Gastroesophageal sphincter (tissue), 4 donors: Measurements from ENCODE around the gene IL22RA2. TPM values are rescaled to one million over a fixed set of nuclear protein-coding genes. Genes with fewer than 3 reads are reported as not detected.

Experiments used
- ATAC-seq: fragments of 150-250 bp; one replicate; pipeline ENCODE4 v1.9.1; 2016; ENCODE audit warnings: mild to moderate bottlenecking, moderate library complexity
- H3K27ac ChIP-seq, 4 donors: fragments of 200-600 bp; sonication (generic) in 3 of 4; 1 replicate in 3 of 4; 2 replicates in 1 of 4; pipeline ENCODE4 v1.5.1; 2016 to 2019
- H3K27me3 ChIP-seq: fragments of 200-600 bp; sonication (generic); one replicate; pipeline ENCODE4 v1.5.1; 2019
- H3K36me3 ChIP-seq, 2 donors: fragments of 200-600 bp; sonication (generic); one replicate each; pipeline ENCODE4 v1.5.1; 2019; ENCODE audit warnings: control low read depth in 1 of 2
- H3K4me1 ChIP-seq, 3 donors: fragments of 200-600 bp; sonication (generic); 1 replicate in 2 of 3; 2 replicates in 1 of 3; pipeline ENCODE4 v1.5.1; 2016 to 2019; ENCODE audit warnings: control low read depth in 2 of 3
- H3K4me3 ChIP-seq, 2 donors: fragments of 200-600 bp; sonication (generic); one replicate each; pipeline ENCODE4 v1.5.1; 2019; ENCODE audit warnings: mild to moderate bottlenecking in 1 of 2, moderate library complexity in 1 of 2
- H3K9me3 ChIP-seq, 3 donors: fragments of 200-600 bp; sonication (generic); one replicate each; pipeline ENCODE4 v1.5.1; 2017 to 2019; ENCODE audit warnings: control low read depth in 2 of 3
- CTCF ChIP-seq, 4 experiments: fragments of 200-600 bp in 2 of 4; fragments of 450-650 bp in 2 of 4; sonication (generic) in 1 of 4; IDR thresholded peaks; one replicate each; pipeline ENCODE4 v1.5.1; 2017 to 2019; ENCODE audit warnings: antibody characterized with exemption in 4 of 4, mild to moderate bottlenecking in 2 of 4, moderate library complexity in 2 of 4
- EP300 ChIP-seq: sonication (generic); formaldehyde crosslinking; IDR thresholded peaks from one replicate; pipeline ENCODE4 v1.6.1; 2017; ENCODE audit warnings: antibody characterized with exemption, mild to moderate bottlenecking
- POLR2A ChIP-seq, 2 donors: fragments of 450-650 bp; IDR thresholded peaks; one replicate each; pipeline ENCODE4 v1.6.1; 2017; ENCODE audit warnings: antibody characterized with exemption in 2 of 2, mild to moderate bottlenecking in 2 of 2, moderate library complexity in 1 of 2
- POLR2AphosphoS5 ChIP-seq: sonication (generic); formaldehyde crosslinking; IDR thresholded peaks from one replicate; pipeline ENCODE4 v1.6.1; 2017; ENCODE audit warnings: antibody characterized with exemption
- WGBS, 2 donors: methylation state at CpG; one replicate each; pipeline ENCODE4 v1.1.5; 2018; ENCODE audit warnings: low coverage in 1 of 2; 5-methylcytosine and 5-hydroxymethylcytosine counted together
- total RNA-seq, 4 donors: library from RNA; depleted of rRNA; stranded (reverse); fragments of >200 nt; gene quantifications; one replicate each; pipeline ENCODE4 v1.1.0, GENCODE V29; 2016

Gene IL22RA2
- total RNA-seq, 4 donors from 2014 or later: not detected

- no peaks in the 10 kb centered on the region for H3K4me1 ChIP-seq
- no peaks in the 10 kb centered on the region for H3K36me3 ChIP-seq
- no peak overlapping the region for H3K27ac ChIP-seq
- WGBS, 2 donors: 86 to 88% methylated on average over 2 to 3 of the region's 3 CpGs
- ATAC-seq: no peak
- peaks cover 0 to 47% (median 0%) of the 10 kb centered on the region in 3 donors for H3K9me3 ChIP-seq
- TF ChIP-seq POLR2A (IDR thresholded peaks at IDR 0.05): no peak
- TF ChIP-seq EP300: no peak
- TF ChIP-seq POLR2AphosphoS5: no peak
- no peak for TF ChIP-seq CTCF (IDR thresholded peaks at IDR 0.05)
- no peak overlapping the region for H3K4me3 ChIP-seq
- H3K27me3 ChIP-seq: peaks cover 6% of the 10 kb centered on the region
Measured at GRCh38 chr6:137185290-137185689, 11.8 kb upstream of the IL22RA2 start.

- Histone ChIP-seq H3K27ac (no peak overlapping the region), H3K9me3 (peaks cover 0 to 47% (median 0%) of the 10 kb centered on the region in 3 donors), H3K27me3 (peaks cover 6% of the 10 kb centered on the region), H3K36me3 (no peaks in the 10 kb centered on the region), H3K4me3 (no peak overlapping the region), H3K4me1 (no peaks in the 10 kb centered on the region)
- TF ChIP-seq POLR2A (IDR thresholded peaks at IDR 0.05) (no peak), EP300 (no peak), POLR2AphosphoS5 (no peak), CTCF (IDR thresholded peaks at IDR 0.05) (no peak)
- ATAC-seq: no peak
Measured at GRCh38 chr6:137182654-137183073, 9.2 kb upstream of the IL22RA2 start.

- no peak overlapping the region for H3K4me3 ChIP-seq
- H3K36me3 ChIP-seq: no peaks in the 10 kb centered on the region
- no peak overlapping the region for H3K27ac ChIP-seq
- peaks cover 0 to 47% (median 0%) of the 10 kb centered on the region in 3 donors for H3K9me3 ChIP-seq
- no peak for ATAC-seq
- H3K27me3 ChIP-seq: peaks cover 6% of the 10 kb centered on the region
- H3K4me1 ChIP-seq: no peaks in the 10 kb centered on the region
- WGBS, 2 donors: 69 to 81% methylated on average over 3 of the region's 3 CpGs
- TF ChIP-seq POLR2A (IDR thresholded peaks at IDR 0.05) (no peak), CTCF (IDR thresholded peaks at IDR 0.05) (no peak), POLR2AphosphoS5 (no peak), EP300 (no peak)
Measured at GRCh38 chr6:137181891-137182653, 8.6 kb upstream of the IL22RA2 start.

GRCh38 chr6:137177611-137178010, 4.2 kb upstream of the IL22RA2 start:
- Histone ChIP-seq H3K4me1 (no peaks in the 10 kb centered on the region), H3K27ac (no peak overlapping the region), H3K27me3 (no peaks in the 10 kb centered on the region), H3K4me3 (no peak overlapping the region), H3K9me3 (peaks cover 0 to 11% (median 0%) of the 10 kb centered on the region in 3 donors), H3K36me3 (no peaks in the 10 kb centered on the region)
- whole genome bisulfite sequencing, 2 donors: 80% methylated on average over 1 of the region's 1 CpG; no CpG with 5 or more reads in 1 of the 2 donors
- TF ChIP-seq POLR2AphosphoS5 (no peak), POLR2A (IDR thresholded peaks at IDR 0.05) (no peak), CTCF (IDR thresholded peaks at IDR 0.05) (no peak), EP300 (no peak)
- ATAC-seq: no peak

GRCh38 chr6:137176729-137177128, 3.3 kb upstream of the IL22RA2 start:
- no peak for ATAC-seq
- TF ChIP-seq POLR2A (IDR thresholded peaks at IDR 0.05) (no peak), POLR2AphosphoS5 (no peak), CTCF (IDR thresholded peaks at IDR 0.05) (no peak), EP300 (no peak)
- H3K36me3 ChIP-seq: no peaks in the 10 kb centered on the region
- H3K9me3 ChIP-seq: peaks cover 0 to 2% (median 0%) of the 10 kb centered on the region in 3 donors
- WGBS, 2 donors: 73 to 89% methylated on average over 2 to 5 of the region's 5 CpGs
- H3K27me3 ChIP-seq: no peaks in the 10 kb centered on the region
- no peak overlapping the region for H3K4me3 ChIP-seq
- H3K4me1 ChIP-seq: no peaks in the 10 kb centered on the region
- H3K27ac ChIP-seq: no peak overlapping the region
